HG03342 (cell line): ENCODE measurements around the gene SESN3.
A peak's percentile ranks its signal among the peaks of the same experiment; 100 is the strongest.

ENCODE experiments used
- ATAC-seq: cut with Tn5 transposase; IDR thresholded peaks from one replicate; pipeline ENCODE4 v1.9.1; 2021; ENCODE audit warnings: mild to moderate bottlenecking, moderate library complexity; ENCODE audit not compliant: unreplicated experiment

The SESN3 gene

GRCh38 chr11:95128602-95129001, 102.4 kb downstream of the SESN3 start:
- no peak for ATAC-seq

- no peak for ATAC-seq
Observed at GRCh38 chr11:95123556-95123955, 107.4 kb downstream of the SESN3 start.

- no peak for ATAC-seq
Observed at GRCh38 chr11:95121698-95122097, 109.3 kb downstream of the SESN3 start.

- peak; percentile 55 for ATAC-seq
Observed at GRCh38 chr11:95119361-95120060, 111.5 kb downstream of the SESN3 start.

DNA sequence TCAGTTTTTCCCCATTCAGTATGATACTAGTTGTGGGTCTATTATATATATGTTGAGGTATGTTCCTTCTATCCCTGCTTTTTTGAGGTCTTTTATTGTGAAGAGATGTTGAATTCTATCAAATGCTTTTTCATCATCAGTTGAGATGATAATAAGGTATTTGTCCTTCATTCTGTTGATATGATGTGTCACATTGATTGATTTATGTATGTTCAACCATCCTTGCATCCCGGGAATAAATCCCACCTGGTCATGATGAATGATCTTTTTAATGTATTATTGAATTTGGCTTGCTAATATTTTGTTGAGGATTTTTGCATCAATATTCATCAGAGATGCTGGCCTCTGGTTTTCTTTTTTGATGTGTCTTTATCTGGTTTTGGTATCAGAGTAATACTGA, 115.4 kb downstream of the SESN3 start:
- ATAC-seq, result no peak
